Naive B cell (primary cell): ENCODE measurements around the gene CRMP1. TPM values are rescaled to one million over a fixed set of nuclear protein-coding genes. Genes with fewer than 3 reads are reported as not detected.
A peak's percentile ranks its signal among the peaks of the same experiment; 100 is the strongest.
"Not testable (repeated sequence)": the region's sequence is repeated elsewhere in the genome, so short reads cannot be mapped to it uniquely, and the experiment has no call there.

ENCODE experiments used
- ATAC-seq, 2 donors: fragments of 150-1000 bp; cut with Tn5 transposase; 2 replicates each; pipeline ENCODE4 v1.10.0; 2021; ENCODE audit warnings: low read depth in 2 of 2, mild to moderate bottlenecking in 2 of 2, moderate library complexity in 2 of 2
- DNase-seq: peaks from one replicate; pipeline ENCODE4 v3.0.0; 2022
- H3K27ac Mint-ChIP-seq, 6 donors: one replicate each; pipeline ENCODE4 v1.8.0; 2020 to 2022; ENCODE audit warnings: mild to moderate bottlenecking in 6 of 6, mixed read lengths in 6 of 6, moderate library complexity in 5 of 6, inconsistent platforms in 2 of 6
- H3K27me3 Mint-ChIP-seq, 3 donors: one replicate each; pipeline ENCODE4 v1.8.0; 2021 to 2022; ENCODE audit warnings: mixed read lengths in 3 of 3, mild to moderate bottlenecking in 1 of 3
- H3K36me3 Mint-ChIP-seq, 2 donors: one replicate each; pipeline ENCODE4 v1.8.0; 2020 to 2022; ENCODE audit warnings: mixed read lengths in 2 of 2, inconsistent platforms in 1 of 2, mild to moderate bottlenecking in 1 of 2
- H3K4me1 Mint-ChIP-seq, 3 donors: one replicate each; pipeline ENCODE4 v1.8.0; 2020 to 2022; ENCODE audit warnings: mixed read lengths in 3 of 3, inconsistent platforms in 1 of 3, mild to moderate bottlenecking in 1 of 3, moderate library complexity in 1 of 3
- H3K4me3 Mint-ChIP-seq, 8 donors: one replicate each; pipeline ENCODE4 v1.8.0; 2020 to 2022; ENCODE audit warnings: mild to moderate bottlenecking in 8 of 8, mixed read lengths in 8 of 8, moderate library complexity in 8 of 8, inconsistent platforms in 2 of 8
- H3K9me3 Mint-ChIP-seq, 7 donors: one replicate each; pipeline ENCODE4 v1.8.0; 2020 to 2022; ENCODE audit warnings: mixed read lengths in 7 of 7, mild to moderate bottlenecking in 5 of 7, inconsistent platforms in 2 of 7, moderate library complexity in 1 of 7
- polyA plus RNA-seq, 6 donors: library from polyadenylated mRNA; unstranded; fragments of 300-500 nt; fragmentation: Illumina TruSeq; gene quantifications; one replicate each; pipeline ENCODE4 v1.2.3, GENCODE V29; 2021; ENCODE audit warnings: low read depth in 6 of 6

The CRMP1 gene
- polyA plus RNA-seq, 6 donors from 2014 or later: 0.49 to 3.5 (median 1.3) TPM; not detected in 1

- Mint-ChIP-seq H3K27ac (no peak overlapping the region), H3K4me1 (peaks cover 0 to 1% (median 0%) of the 10 kb centered on the region in 3 donors), H3K36me3 (no peaks in the 10 kb centered on the region), H3K9me3 (no peaks in the 10 kb centered on the region), H3K27me3 (peaks cover 0 to 5% (median 4%) of the 10 kb centered on the region in 3 donors), H3K4me3 (no peak overlapping the region)
- DNase-seq (no peak), ATAC-seq (no peak)
Observed at GRCh38 chr4:5857199-5857598, 35.7 kb downstream of the CRMP1 start.

- not testable (repeated sequence) for H3K4me3 Mint-ChIP-seq, H3K27me3 Mint-ChIP-seq, DNase-seq, ATAC-seq, H3K4me1 Mint-ChIP-seq, H3K9me3 Mint-ChIP-seq, H3K27ac Mint-ChIP-seq, H3K36me3 Mint-ChIP-seq
Observed at GRCh38 chr4:5856362-5856761, 36.5 kb downstream of the CRMP1 start.

GRCh38 chr4:5854929-5855328 is 38.0 kb downstream of the CRMP1 start:
- Mint-ChIP-seq H3K4me1 (no peaks in the 10 kb centered on the region), H3K36me3 (no peaks in the 10 kb centered on the region), H3K4me3 (no peak overlapping the region), H3K27me3 (peaks cover 3 to 20% (median 15%) of the 10 kb centered on the region in 3 donors), H3K27ac (no peak overlapping the region), H3K9me3 (no peaks in the 10 kb centered on the region)
- ATAC-seq: no peak
- DNase-seq: no peak

GRCh38 chr4:5852523-5853202 is 40.2 kb downstream of the CRMP1 start:
- Mint-ChIP-seq H3K9me3 (peaks cover 0 to 3% (median 0%) of the 10 kb centered on the region in 7 donors), H3K4me1 (no peaks in the 10 kb centered on the region), H3K36me3 (no peaks in the 10 kb centered on the region), H3K4me3 (no peak overlapping the region), H3K27me3 (peaks cover 7 to 28% (median 20%) of the 10 kb centered on the region in 3 donors), H3K27ac (no peak overlapping the region)
- ATAC-seq (no peak), DNase-seq (no peak)

GRCh38 chr4:5851637-5852301 is 41.1 kb downstream of the CRMP1 start:
- Mint-ChIP-seq H3K4me1 (no peaks in the 10 kb centered on the region), H3K27me3 (peaks cover 7 to 28% (median 20%) of the 10 kb centered on the region in 3 donors), H3K9me3 (peaks cover 0 to 3% (median 0%) of the 10 kb centered on the region in 7 donors), H3K27ac (no peak overlapping the region), H3K4me3 (no peak overlapping the region), H3K36me3 (no peaks in the 10 kb centered on the region)
- no peak for ATAC-seq
- no peak for DNase-seq

GRCh38 chr4:5845035-5845905 is 47.6 kb downstream of the CRMP1 start:
- Mint-ChIP-seq H3K4me3 (no peak overlapping the region), H3K27ac (peak overlapping the region in 1 of 6 donors; percentile 19)
- ATAC-seq: no peak

GRCh38 chr4:5843573-5844530 is 49.0 kb downstream of the CRMP1 start:
- Mint-ChIP-seq H3K27me3 (peaks cover 4 to 9% (median 8%) of the 10 kb centered on the region in 3 donors), H3K4me1 (peaks cover 6 to 21% (median 15%) of the 10 kb centered on the region in 3 donors), H3K4me3 (no peak overlapping the region), H3K36me3 (peaks cover 5 to 8% of the 10 kb centered on the region in 2 donors), H3K9me3 (peaks cover 0 to 5% (median 0%) of the 10 kb centered on the region in 7 donors), H3K27ac (peak overlapping the region in 1 of 6 donors; percentile 21)
- ATAC-seq (peak in 1 of 2 donors; percentile 30), DNase-seq (no peak)

More at GRCh38 chr4:5845035-5845905, 47.6 kb downstream of the CRMP1 start:
- Mint-ChIP-seq H3K4me1 (peaks cover 6 to 21% (median 15%) of the 10 kb centered on the region in 3 donors), H3K27me3 (peaks cover 7 to 16% (median 11%) of the 10 kb centered on the region in 3 donors), H3K9me3 (peaks cover 0 to 5% (median 0%) of the 10 kb centered on the region in 7 donors), H3K36me3 (peaks cover 5 to 8% of the 10 kb centered on the region in 2 donors)
- DNase-seq: no peak

- ATAC-seq: no peak
- H3K4me3 Mint-ChIP-seq: no peak overlapping the region
- peaks cover 6 to 21% (median 15%) of the 10 kb centered on the region in 3 donors for H3K4me1 Mint-ChIP-seq
- peaks cover 5 to 8% of the 10 kb centered on the region in 2 donors for H3K36me3 Mint-ChIP-seq
- no peak for DNase-seq
- peaks cover 0 to 8% (median 4%) of the 10 kb centered on the region in 3 donors for H3K27me3 Mint-ChIP-seq
- H3K9me3 Mint-ChIP-seq: peaks cover 0 to 5% (median 0%) of the 10 kb centered on the region in 7 donors
- no peak overlapping the region for H3K27ac Mint-ChIP-seq
Observed at GRCh38 chr4:5842456-5842855, 50.4 kb downstream of the CRMP1 start.

- no peak for ATAC-seq
- Mint-ChIP-seq H3K27me3 (peaks cover 0 to 13% (median 4%) of the 10 kb centered on the region in 3 donors), H3K4me1 (peaks cover 6 to 21% (median 15%) of the 10 kb centered on the region in 3 donors), H3K27ac (no peak overlapping the region), H3K9me3 (peaks cover 0 to 5% (median 0%) of the 10 kb centered on the region in 7 donors), H3K4me3 (no peak overlapping the region), H3K36me3 (peaks cover 5 to 8% of the 10 kb centered on the region in 2 donors)
- DNase-seq: no peak
Observed at GRCh38 chr4:5839751-5840674, 52.9 kb downstream of the CRMP1 start.

GRCh38 chr4:5839332-5839731 is 53.6 kb downstream of the CRMP1 start:
- no peak for DNase-seq
- Mint-ChIP-seq H3K9me3 (peaks cover 0 to 5% (median 0%) of the 10 kb centered on the region in 7 donors), H3K27me3 (peaks cover 0 to 13% (median 4%) of the 10 kb centered on the region in 3 donors), H3K4me3 (no peak overlapping the region), H3K4me1 (peaks cover 6 to 18% (median 13%) of the 10 kb centered on the region in 3 donors), H3K36me3 (peaks cover 5 to 8% of the 10 kb centered on the region in 2 donors), H3K27ac (peak overlapping the region in 1 of 6 donors; percentile 70)
- ATAC-seq: no peak

- not testable (repeated sequence) for H3K9me3 Mint-ChIP-seq, H3K4me3 Mint-ChIP-seq, H3K27ac Mint-ChIP-seq, H3K36me3 Mint-ChIP-seq, H3K4me1 Mint-ChIP-seq, ATAC-seq, DNase-seq, H3K27me3 Mint-ChIP-seq
Observed at GRCh38 chr4:5837483-5837882, 55.4 kb downstream of the CRMP1 start.
